H1 (cell line): ENCODE results near the gene NLK. TPM values are rescaled to one million over a fixed set of nuclear protein-coding genes. Genes with fewer than 3 reads are reported as not detected.

Experiments used
- CTCF ChIA-PET: fragments of 300-600 bp; sonication (Branson Sonifier 250); formaldehyde crosslinking; loops from one replicate; lab custom pipeline; 2021; ENCODE audit not compliant: partially characterized antibody; lab: Charles Lee
- POLR2A ChIA-PET: fragments of 300-600 bp; sonication (Branson Sonifier 250); formaldehyde crosslinking; loops from one replicate; lab custom pipeline; 2021; ENCODE audit warnings: inconsistent platforms; ENCODE audit not compliant: partially characterized antibody; lab: Charles Lee
- DNase-seq, 2 experiments: peaks; one replicate each; pipeline versions ENCODE4 v3.0.0 to v3.0.0-alpha.2; 2010 to 2022; ENCODE audit warnings: low spot score in 2 of 2, low read depth in 1 of 2, mixed read lengths in 1 of 2
- FAIRE-seq: peaks from 2 replicates; lab custom pipeline; 2011; peaks lifted over from hg19 to GRCh38; lab: Jason Lieb, UNC
- H2AFZ ChIP-seq: 2 replicates; pipeline ENCODE4 v1.8.1; 2012; ENCODE audit warnings: low read length, inconsistent platforms
- H2AK5ac ChIP-seq: 2 replicates; pipeline ENCODE4 v1.6.1; 2013; ENCODE audit warnings: low read depth, low read length
- H2BK120ac ChIP-seq: replicated peaks from 2 replicates; pipeline ENCODE3; 2013; ENCODE audit warnings: low read depth, low read length, inconsistent platforms
- H2BK12ac ChIP-seq: 2 replicates; pipeline ENCODE4 v1.6.1; 2013; ENCODE audit warnings: low read depth, low read length
- H2BK15ac ChIP-seq: 2 replicates; pipeline ENCODE4 v1.6.1; 2013; ENCODE audit warnings: low read length
- H2BK20ac ChIP-seq: 2 replicates; pipeline ENCODE4 v1.6.1; 2013; ENCODE audit warnings: low read length
- H2BK5ac ChIP-seq: 2 replicates; pipeline ENCODE4 v1.6.1; 2013; ENCODE audit warnings: low read depth, low read length
- H3K14ac ChIP-seq: 2 replicates; pipeline ENCODE4 v1.6.1; 2013; ENCODE audit warnings: inconsistent platforms; ENCODE audit not compliant: insufficient read length
- H3K18ac ChIP-seq: 2 replicates; pipeline ENCODE4 v1.6.1; 2013; ENCODE audit warnings: low read length; ENCODE audit errors: extremely low read depth
- H3K23ac ChIP-seq: 2 replicates; pipeline ENCODE4 v1.6.1; 2013; ENCODE audit warnings: inconsistent platforms; ENCODE audit not compliant: insufficient read length
- H3K23me2 ChIP-seq: 2 replicates; pipeline ENCODE4 v1.6.1; 2013; ENCODE audit warnings: low read depth, low read length
- H3K27ac ChIP-seq: 2 replicates; pipeline ENCODE4 v1.6.1; 2011; ENCODE audit warnings: low read depth, low read length, inconsistent platforms
- H3K27me3 ChIP-seq, 4 experiments: replicated peaks in 1 of 4; 1 replicate in 1 of 4; 2 replicates in 3 of 4; pipeline versions ENCODE4 v1.6.1 to v1.8.1; 2011 to 2013; ENCODE audit warnings: low read length in 3 of 4, mild to moderate bottlenecking in 3 of 4, inconsistent platforms in 2 of 4, mixed read lengths in 2 of 4, moderate library complexity in 1 of 4; ENCODE audit not compliant: control insufficient read depth in 3 of 4, insufficient read depth in 3 of 4; ENCODE audit errors: extremely low read depth in 1 of 4
- H3K36me3 ChIP-seq, 4 experiments: 2 replicates each; pipeline versions ENCODE4 v1.6.1 to v1.8.1; 2011 to 2013; ENCODE audit warnings: mild to moderate bottlenecking in 4 of 4, low read length in 3 of 4, moderate library complexity in 2 of 4, control low read depth in 1 of 4, inconsistent platforms in 1 of 4; ENCODE audit not compliant: insufficient read depth in 4 of 4, control insufficient read depth in 2 of 4
- H3K4ac ChIP-seq: replicated peaks from 2 replicates; pipeline ENCODE3; 2013; ENCODE audit warnings: low read length, low read depth, mixed read lengths, inconsistent platforms; ENCODE audit not compliant: insufficient read length
- H3K4me1 ChIP-seq, 4 experiments: replicated peaks in 1 of 4; 1 replicate in 1 of 4; 2 replicates in 3 of 4; pipeline versions ENCODE4 v1.6.1 to v1.8.1; 2011 to 2013; ENCODE audit warnings: low read length in 3 of 4, inconsistent platforms in 2 of 4, mixed read lengths in 1 of 4; ENCODE audit not compliant: insufficient read depth in 4 of 4, control insufficient read depth in 3 of 4
- H3K4me2 ChIP-seq, 2 experiments: 2 replicates each; pipeline versions ENCODE4 v1.6.1 to v1.8.1; 2011 to 2013; ENCODE audit warnings: low read depth in 2 of 2, low read length in 2 of 2, control low read depth in 1 of 2, inconsistent platforms in 1 of 2, mild to moderate bottlenecking in 1 of 2; ENCODE audit not compliant: insufficient read depth in 1 of 2
- H3K4me3 ChIP-seq, 4 experiments: fragments of 200-600, 300-600 bp in 1 of 4; sonication (generic), shearing (Covaris generic), sonication (Bioruptor Twin) in 1 of 4; 2 replicates each; pipeline versions ENCODE4 v1.5.1 to v1.8.1; 2011 to 2016; ENCODE audit warnings: low read length in 4 of 4, low read depth in 3 of 4, control low read depth in 2 of 4, inconsistent platforms in 2 of 4, mild to moderate bottlenecking in 2 of 4, mixed read lengths in 1 of 4, moderate library complexity in 1 of 4; ENCODE audit not compliant: insufficient read depth in 2 of 4; ENCODE audit errors: extremely low read depth in 1 of 4
- H3K56ac ChIP-seq: replicated peaks from 2 replicates; pipeline ENCODE3; 2013; ENCODE audit warnings: low read depth, mild to moderate bottlenecking, mixed read lengths, low read length, inconsistent platforms; ENCODE audit not compliant: insufficient read length
- H3K79me1 ChIP-seq: 2 replicates; pipeline ENCODE4 v1.6.1; 2013; ENCODE audit warnings: low read depth, low read length, control low read depth
- H3K79me2 ChIP-seq, 2 experiments: 2 replicates each; pipeline versions ENCODE4 v1.6.1 to v1.8.1; 2012 to 2013; ENCODE audit warnings: low read length in 2 of 2, mild to moderate bottlenecking in 2 of 2, inconsistent platforms in 1 of 2; ENCODE audit not compliant: insufficient read depth in 2 of 2, control insufficient read depth in 1 of 2
- H3K9ac ChIP-seq, 4 experiments: replicated peaks in 1 of 4; 1 replicate in 1 of 4; 2 replicates in 3 of 4; pipeline versions ENCODE4 v1.6.1 to v1.8.1; 2011 to 2013; ENCODE audit warnings: low read depth in 3 of 4, low read length in 3 of 4, control low read depth in 2 of 4, mild to moderate bottlenecking in 2 of 4, moderate library complexity in 2 of 4, inconsistent platforms in 1 of 4; ENCODE audit errors: extremely low read depth in 1 of 4
- H3K9me3 ChIP-seq, 2 experiments: 2 replicates each; pipeline versions ENCODE4 v1.6.1 to v1.8.1; 2012 to 2013; ENCODE audit warnings: mild to moderate bottlenecking in 2 of 2, moderate library complexity in 2 of 2, control low read depth in 1 of 2, inconsistent platforms in 1 of 2, low read depth in 1 of 2, low read length in 1 of 2, mixed read lengths in 1 of 2; ENCODE audit not compliant: insufficient read depth in 2 of 2
- H4K20me1 ChIP-seq, 2 experiments: replicated peaks in 1 of 2; 2 replicates each; pipeline versions ENCODE3 to v1.8.1; 2011 to 2013; ENCODE audit warnings: inconsistent platforms in 2 of 2, low read length in 2 of 2, mild to moderate bottlenecking in 1 of 2; ENCODE audit not compliant: insufficient read depth in 2 of 2, control insufficient read depth in 1 of 2
- H4K5ac ChIP-seq: 2 replicates; pipeline ENCODE4 v1.6.1; 2013; ENCODE audit warnings: low read length, low read depth, mixed read lengths, inconsistent platforms; ENCODE audit not compliant: insufficient read length
- H4K8ac ChIP-seq: 2 replicates; pipeline ENCODE4 v1.8.0; 2013; ENCODE audit warnings: mild to moderate bottlenecking, moderate library complexity, low read length, inconsistent platforms; ENCODE audit not compliant: insufficient read depth; ENCODE audit errors: extremely low read depth
- H4K91ac ChIP-seq: replicated peaks from 2 replicates; pipeline ENCODE3; 2013; ENCODE audit warnings: low read length, mixed read lengths, inconsistent platforms; ENCODE audit not compliant: insufficient read length
- ASH2L ChIP-seq: fragments of 200-600, 300-600 bp; sonication (generic); IDR thresholded peaks from one replicate; pipeline ENCODE4 v1.7.1; 2017; ENCODE audit warnings: low read length
- ATF3 ChIP-seq: IDR thresholded peaks from 2 replicates; pipeline ENCODE4 v1.6.1; 2011; ENCODE audit warnings: low read depth, mild to moderate bottlenecking, low read length; ENCODE audit not compliant: insufficient read depth
- BACH1 ChIP-seq: IDR thresholded peaks from 2 replicates; pipeline ENCODE4 v1.6.1; 2012; ENCODE audit warnings: low read length, improper control_type of control experiment
- CTBP2 ChIP-seq: IDR thresholded peaks from 2 replicates; pipeline ENCODE4 v1.7.0; 2011; ENCODE audit warnings: borderline replicate concordance, mild to moderate bottlenecking, moderate library complexity, mixed read lengths, low read length; ENCODE audit not compliant: insufficient read depth, insufficient read length
- FOSL1 ChIP-seq: IDR thresholded peaks from 2 replicates; pipeline ENCODE4 v1.6.1; 2011; ENCODE audit warnings: mild to moderate bottlenecking, low read depth, low read length, moderate library complexity; ENCODE audit not compliant: insufficient read depth
- NRF1 ChIP-seq: IDR thresholded peaks from 2 replicates; pipeline ENCODE4 v1.6.1; 2011; ENCODE audit warnings: mild to moderate bottlenecking, low read depth, low read length, improper control_type of control experiment
- PHF8 ChIP-seq: fragments of 200-600 bp; sonication (generic); conservative IDR thresholded peaks from 2 replicates; pipeline ENCODE4 v1.7.1; 2012; ENCODE audit warnings: low read depth, mild to moderate bottlenecking, inconsistent platforms, low read length, moderate library complexity
- SAP30 ChIP-seq: fragments of 300-600 bp; sonication (generic); IDR thresholded peaks from 2 replicates; pipeline ENCODE4 v1.7.1; 2012; ENCODE audit warnings: low read length, moderate library complexity, mild to moderate bottlenecking, inconsistent platforms; ENCODE audit not compliant: insufficient read depth, insufficient replicate concordance
- SIX5 ChIP-seq: IDR thresholded peaks from 2 replicates; pipeline ENCODE4 v1.6.1; 2011; ENCODE audit warnings: mild to moderate bottlenecking, low read depth, low read length
- SP4 ChIP-seq: IDR thresholded peaks from 2 replicates; pipeline ENCODE4 v1.6.1; 2012; ENCODE audit warnings: low read length, inconsistent platforms
- SUZ12 ChIP-seq: fragments of 200-600 bp; sonication (generic); IDR thresholded peaks from 2 replicates; pipeline ENCODE4 v1.6.1; 2012; ENCODE audit warnings: mild to moderate bottlenecking, inconsistent platforms, low read length, moderate library complexity, mixed read lengths
- WGBS, 2 experiments: shearing (Covaris generic) in 1 of 2; methylation state at CpG; one replicate each; pipeline versions ENCODE4 v1.1.6 to v1.1.7; 2013 to 2015; ENCODE audit warnings: low lambda C conversion rate in 2 of 2, mixed read lengths in 2 of 2, inconsistent platforms in 1 of 2, low coverage in 1 of 2, missing lambda C conversion rate in 1 of 2; ENCODE audit not compliant: insufficient replicate concordance in 2 of 2, insufficient coverage in 1 of 2, insufficient read length in 1 of 2; ENCODE audit errors: extremely low coverage in 1 of 2, missing lambda C conversion rate in 1 of 2; 5-methylcytosine and 5-hydroxymethylcytosine counted together
- polyA plus RNA-seq, 7 experiments: library from polyadenylated mRNA; depleted of rRNA in 3 of 7; stranded (reverse) in 5 of 7; unstranded in 2 of 7; fragments of >200 nt in 5 of 7; fragments of 200-250 nt in 2 of 7; gene quantifications; 1 replicate in 5 of 7; 2 replicates in 1 of 7; 4 replicates in 1 of 7; pipeline versions ENCODE4 v1.2.1 to v1.2.3, GENCODE V29; 2011 to 2013; ENCODE audit warnings: missing spikeins in 2 of 7, mixed read lengths in 2 of 7
- total RNA-seq: library from RNA; stranded (reverse); fragmentation: NEBNext Ultra II Directional; extraction: Animal tissue kit (Norgen Biotek cat#: 25700); gene quantifications from 2 replicates; pipeline ENCODE4 v1.2.1, GENCODE V29; 2021
- TF ChIP-seq, protein P1 (sequence below): IDR thresholded peaks from 2 replicates; pipeline ENCODE4 v1.6.1; 2012; ENCODE audit warnings: inconsistent platforms

The NLK gene
- total and polyA plus RNA-seq, 2 of the 8 experiments (the other 6 are each of a cell fraction or from before 2014, with no cell fraction given): 30.8 to 49.9 TPM

- H2BK5ac ChIP-seq: no peak overlapping the region
- H3K4me2 ChIP-seq: no peak overlapping the region
- H4K91ac ChIP-seq: no peak overlapping the region
- no peaks in the 10 kb centered on the region for H3K4me1 ChIP-seq
- H3K79me1 ChIP-seq: no peaks in the 10 kb centered on the region
- no peaks in the 10 kb centered on the region for H3K79me2 ChIP-seq
- no peaks in the 10 kb centered on the region for H3K27me3 ChIP-seq
- no peak overlapping the region for H2BK12ac ChIP-seq
- H3K4me3 ChIP-seq: no peak overlapping the region
- H3K36me3 ChIP-seq: no peaks in the 10 kb centered on the region; a peak in 1 of 8 replicates
- H4K20me1 ChIP-seq: no peaks in the 10 kb centered on the region
- H3K9me3 ChIP-seq: no peaks in the 10 kb centered on the region
- CTCF ChIA-PET: no interaction called here
- no peaks in the 10 kb centered on the region for H3K23me2 ChIP-seq
- no peak overlapping the region for H4K8ac ChIP-seq
- no peak overlapping the region for H2AFZ ChIP-seq
- WGBS, 2 experiments: 71% methylated on average over 1 of the region's 1 CpG; no CpG with 5 or more reads in 1 of the 2 experiments
- TF ChIP-seq SIX5 (no peak), FOSL1 (no peak), ASH2L (no peak), SUZ12 (no peak), NRF1 (no peak), BACH1 (no peak), SP4 (no peak), CTBP2 (no peak), PHF8 (no peak), ATF3 (no peak), SAP30 (no peak)
- TF ChIP-seq, protein P1, sequence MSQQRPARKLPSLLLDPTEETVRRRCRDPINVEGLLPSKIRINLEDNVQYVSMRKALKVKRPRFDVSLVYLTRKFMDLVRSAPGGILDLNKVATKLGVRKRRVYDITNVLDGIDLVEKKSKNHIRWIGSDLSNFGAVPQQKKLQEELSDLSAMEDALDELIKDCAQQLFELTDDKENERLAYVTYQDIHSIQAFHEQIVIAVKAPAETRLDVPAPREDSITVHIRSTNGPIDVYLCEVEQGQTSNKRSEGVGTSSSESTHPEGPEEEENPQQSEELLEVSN: no peak
- TF ChIP-seq, all 59 proteins: peak for 0
- POLR2A ChIA-PET: no interaction called here
- Histone ChIP-seq H3K4ac (no peak overlapping the region), H3K9ac (no peak overlapping the region), H3K14ac (no peak overlapping the region), H2BK15ac (no peak overlapping the region), H3K56ac (no peak overlapping the region), H3K23ac (no peak overlapping the region), H4K5ac (no peak overlapping the region), H2AK5ac (no peak overlapping the region), H3K27ac (no peak overlapping the region), H3K18ac (no peak overlapping the region), H2BK120ac (no peak overlapping the region), H2BK20ac (no peak overlapping the region)
- DNase-seq (no peak), FAIRE-seq (no peak)
Measured at GRCh38 chr17:28159004-28159403, 116.5 kb downstream of the NLK start.
